HG03354 (cell line): ENCODE data around the gene PALB2.

Experiments used
- ATAC-seq: cut with Tn5 transposase; IDR thresholded peaks from one replicate; pipeline ENCODE4 v1.9.1; 2021; ENCODE audit warnings: mild to moderate bottlenecking; ENCODE audit not compliant: unreplicated experiment, poor library complexity, severe bottlenecking

Gene PALB2

GRCh38 chr16:23640931-23641765 is at the start of gene PALB2, which contains the start of gene DCTN5:
TSS of gene PALB2 (minus strand) at chr16:23641310. CDS start at chr16:23641157, 153 bp downstream.
TSS of gene DCTN5 (plus strand) at chr16:23641466. CDS start at chr16:23641543, 77 bp downstream.
- ATAC-seq: peak; percentile 96

DNA sequence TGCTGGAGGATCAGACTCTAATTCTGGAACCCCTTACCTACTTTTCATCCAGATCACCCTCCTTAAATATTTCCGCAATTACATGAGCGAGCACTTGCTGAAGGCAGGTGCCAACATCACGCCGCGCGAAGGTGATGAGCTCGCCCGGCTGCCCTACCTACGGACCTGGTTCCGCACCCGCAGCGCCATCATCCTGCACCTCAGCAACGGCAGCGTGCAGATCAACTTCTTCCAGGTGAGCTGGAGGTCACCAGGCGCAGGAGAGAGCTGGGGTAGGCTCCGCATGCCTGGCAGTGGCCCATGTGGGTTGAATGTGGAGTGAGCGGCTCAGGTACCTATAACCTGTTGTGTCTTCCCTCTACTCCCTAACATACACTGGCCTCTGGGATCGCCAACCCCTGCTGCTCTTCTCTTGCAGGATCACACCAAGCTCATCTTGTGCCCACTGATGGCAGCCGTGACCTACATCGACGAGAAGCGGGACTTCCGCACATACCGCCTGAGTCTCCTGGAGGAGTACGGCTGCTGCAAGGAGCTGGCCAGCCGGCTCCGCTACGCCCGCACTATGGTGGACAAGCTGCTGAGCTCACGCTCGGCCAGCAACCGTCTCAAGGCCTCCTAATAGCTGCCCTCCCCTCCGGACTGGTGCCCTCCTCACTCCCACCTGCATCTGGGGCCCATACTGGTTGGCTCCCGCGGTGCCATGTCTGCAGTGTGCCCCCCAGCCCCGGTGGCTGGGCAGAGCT is 48.5 kb upstream of the PALB2 start:
- ATAC-seq: no peak

- no peak for ATAC-seq
Measured at GRCh38 chr16:23687034-23687808, 46.1 kb upstream of the PALB2 start.

DNA sequence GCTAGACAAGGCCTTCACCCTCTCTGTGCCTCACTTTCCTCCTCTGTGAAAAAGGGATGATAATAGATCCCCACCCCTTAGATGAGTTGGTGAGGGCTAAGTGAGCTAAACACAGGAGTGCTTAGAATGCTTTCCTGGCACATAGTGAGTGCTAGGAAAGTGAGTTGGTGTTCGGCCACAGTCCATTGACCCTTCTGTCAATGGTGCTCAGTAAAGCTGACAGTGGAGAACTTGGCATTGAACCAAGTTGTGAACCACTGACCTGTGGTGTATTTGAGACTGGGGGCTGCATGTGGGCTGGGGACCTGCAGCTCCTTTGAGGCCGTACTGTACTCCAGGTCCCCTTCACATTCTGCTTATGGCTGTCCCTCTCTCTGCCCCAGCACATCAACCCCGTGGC is 42.4 kb upstream of the PALB2 start:
- ATAC-seq: no peak

DNA sequence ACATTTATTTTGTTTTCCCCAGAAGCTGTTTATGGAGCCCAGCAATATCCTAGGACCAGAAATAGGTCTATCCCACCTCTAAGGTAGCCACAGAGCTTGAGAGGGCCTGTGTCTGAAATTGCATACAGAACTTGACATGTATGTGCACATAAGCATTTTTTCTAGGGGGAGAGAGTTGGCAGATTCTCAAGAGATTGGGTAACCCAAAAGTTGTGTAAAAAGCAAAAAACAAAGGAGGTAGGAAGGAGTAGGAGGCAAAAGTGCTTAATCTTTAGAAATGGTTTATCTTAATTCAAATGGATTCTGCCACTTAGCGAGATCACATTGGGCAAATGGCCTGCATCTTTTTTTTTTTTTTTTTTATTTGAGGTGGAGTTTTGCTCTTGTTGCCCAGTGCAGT is 41.1 kb upstream of the PALB2 start:
- ATAC-seq: no peak

- no peak for ATAC-seq
Measured at GRCh38 chr16:23679986-23680336, 38.9 kb upstream of the PALB2 start.

GRCh38 chr16:23679274-23679985 is 38.3 kb upstream of the PALB2 start:
- ATAC-seq: no peak

GRCh38 chr16:23678430-23679273 is 37.5 kb upstream of the PALB2 start, which contains the start of gene PLK1:
TSS of gene PLK1 (plus strand) at chr16:23678889. CDS start at chr16:23678933, 44 bp downstream.
- ATAC-seq: peak; percentile 94

- ATAC-seq: no peak
Measured at GRCh38 chr16:23676924-23677480, 35.9 kb upstream of the PALB2 start.

DNA sequence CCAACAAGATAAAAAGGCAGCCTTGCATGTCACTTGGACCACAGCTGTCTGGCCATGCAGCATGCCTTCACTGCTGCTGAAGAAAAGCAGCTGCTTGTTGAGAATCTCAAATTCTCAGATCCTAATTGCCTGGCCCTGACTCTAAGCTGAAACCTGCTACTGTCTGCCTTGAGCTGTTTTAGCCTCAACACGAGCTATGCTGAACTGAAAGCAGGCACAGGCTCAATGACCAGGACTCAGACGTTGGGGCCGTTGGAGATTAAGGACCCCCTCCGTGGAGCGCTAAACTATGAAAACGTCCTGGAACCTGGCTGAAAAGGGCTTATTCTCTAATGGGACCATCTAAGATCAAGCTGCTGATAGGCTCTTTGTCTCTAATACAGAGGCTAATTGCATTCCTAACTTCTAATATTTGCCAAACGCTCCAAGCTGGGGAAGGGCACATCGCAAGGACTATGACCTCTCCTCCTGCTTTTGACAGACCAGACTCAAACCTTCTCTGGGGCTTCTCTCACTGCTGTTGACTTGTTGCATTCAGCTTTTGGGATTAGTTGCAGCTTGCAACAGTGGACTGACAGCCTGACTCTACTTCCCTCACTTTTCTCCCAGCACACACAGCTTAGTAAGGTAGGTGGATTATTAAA is 33.0 kb upstream of the PALB2 start:
- no peak for ATAC-seq

DNA sequence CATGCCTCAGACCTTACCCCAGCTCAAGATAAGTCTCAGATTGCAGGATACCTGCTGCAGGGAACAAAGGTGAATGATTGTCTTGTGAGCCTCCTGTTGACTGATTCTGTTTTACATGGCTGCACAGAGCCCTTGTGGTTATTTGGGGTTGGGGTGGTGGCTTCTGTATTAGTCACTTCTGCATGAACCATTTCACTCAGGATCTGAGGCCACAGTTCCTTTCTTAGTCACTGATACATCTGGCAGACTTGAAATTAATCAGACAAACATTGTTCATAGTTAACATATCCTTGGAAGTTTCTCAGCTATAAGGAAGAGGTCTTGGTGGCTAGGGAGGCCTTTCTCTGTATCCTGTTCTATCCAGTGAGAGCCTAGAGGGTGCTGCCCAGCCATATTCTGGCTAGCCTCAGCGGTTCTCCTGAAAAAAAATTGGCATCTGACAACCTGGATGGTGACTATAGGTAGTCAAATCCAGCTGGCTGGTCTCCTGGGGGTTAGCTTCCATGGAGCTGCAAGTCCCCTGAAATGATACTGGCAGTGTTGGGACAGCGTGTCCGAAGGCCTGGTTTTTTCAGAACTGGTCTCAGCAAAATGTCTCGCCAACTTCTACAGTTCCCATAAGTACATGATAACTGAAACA is 29.1 kb upstream of the PALB2 start:
- ATAC-seq: peak; percentile 97

DNA sequence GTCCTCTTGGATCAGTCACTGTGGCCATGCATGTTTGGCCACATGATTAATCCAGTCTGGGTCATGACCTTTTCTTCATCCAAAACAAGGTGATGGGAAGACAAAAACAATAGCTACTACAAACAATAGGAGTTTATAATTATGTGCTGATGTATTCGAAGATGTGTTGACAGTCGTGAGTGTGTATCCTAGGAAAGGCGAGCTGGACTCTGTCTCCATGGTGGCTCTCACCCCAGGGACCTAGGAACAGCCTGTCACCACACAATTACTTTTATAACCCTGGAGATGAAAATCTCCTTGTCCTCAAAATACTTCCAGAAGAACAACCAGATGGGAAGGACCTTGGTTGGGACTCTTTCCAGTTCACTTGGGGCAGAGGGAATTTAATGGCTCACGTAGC is 27.8 kb upstream of the PALB2 start:
- no peak for ATAC-seq

DNA sequence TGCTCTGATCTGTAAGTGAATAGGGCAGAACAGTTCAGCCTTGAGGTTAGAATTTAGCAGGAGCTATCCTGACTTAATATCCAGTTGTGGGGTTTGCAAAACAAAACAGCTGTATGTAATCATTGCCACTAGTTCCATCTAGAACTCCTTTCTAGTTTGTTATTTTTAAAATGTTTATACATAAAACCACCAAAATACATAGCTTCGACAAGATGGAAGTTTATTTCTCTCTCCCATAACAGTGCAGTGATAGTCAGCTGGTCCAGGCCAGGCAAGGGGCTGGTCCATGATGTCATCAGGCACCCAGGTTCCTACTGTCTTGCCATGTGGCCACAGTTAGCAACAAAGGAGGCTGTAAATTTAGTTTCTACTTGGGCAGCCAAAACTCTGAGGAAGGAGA is 27.1 kb upstream of the PALB2 start:
- ATAC-seq: no peak

- no peak for ATAC-seq
Measured at GRCh38 chr16:23667355-23667659, 26.2 kb upstream of the PALB2 start.

- no peak for ATAC-seq
Measured at GRCh38 chr16:23666571-23667354, 25.7 kb upstream of the PALB2 start.

DNA sequence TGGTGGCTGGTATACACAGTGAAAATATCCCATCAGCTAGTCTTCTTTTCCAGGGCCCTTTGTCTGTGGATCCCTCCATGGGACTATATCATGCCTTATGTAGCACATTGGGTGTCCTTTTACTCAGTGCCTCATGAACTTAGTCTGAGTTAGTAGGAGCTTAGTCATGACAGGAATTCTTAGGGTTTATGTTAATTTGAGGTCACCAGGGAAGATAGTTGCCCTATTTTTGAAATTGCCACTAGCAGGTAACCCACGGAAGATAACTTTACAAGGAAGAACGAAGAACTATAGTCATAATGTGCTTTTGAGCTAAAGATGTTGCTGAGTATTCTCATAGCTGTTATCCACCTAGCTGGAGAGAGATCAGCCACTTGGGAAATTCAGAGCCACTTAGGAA is 22.8 kb upstream of the PALB2 start:
- no peak for ATAC-seq

GRCh38 chr16:23651943-23652468 is 10.9 kb upstream of the PALB2 start:
- no peak for ATAC-seq
